K562 (cell line): ENCODE measurements around the gene MAP3K14. TPM values are rescaled to one million over a fixed set of nuclear protein-coding genes. Genes with fewer than 3 reads are reported as not detected.

Experiments
- ATAC-seq: fragments of 200-7000 bp; cut with Tn5 transposase; 3 replicates; pipeline ENCODE4 v1.9.1; 2020; ENCODE audit warnings: moderate library complexity
- BruUV-seq: library from RNA; stranded (reverse); fragments of 400-500 nt; replicated peaks from 2 replicates; lab custom pipeline; 2021; lab: Mats Ljungman, UMichigan
- CTCF ChIA-PET: fragments of 300-600 bp; formaldehyde crosslinking; extraction: SDS; loops from one replicate; lab custom pipeline; 2021; ENCODE audit warnings: low intra/inter-chr PET ratio; lab: Yijun Ruan, JAX
- POLR2A ChIA-PET: fragments of 300-600, 350-650 bp; sonication (Branson Sonifier 250); formaldehyde crosslinking; extraction: SDS; loops from one replicate; lab custom pipeline; 2021; ENCODE audit warnings: antibody characterized with exemption, inconsistent platforms; lab: Yijun Ruan, JAX
- DNase-seq, 4 experiments: peaks; one replicate each; pipeline versions ENCODE4 v3.0.0 to v3.0.0-alpha.2; 2011 to 2018; ENCODE audit warnings: low spot score in 3 of 4, mixed read lengths in 3 of 4; ENCODE audit errors: extremely low read depth in 1 of 4
- FAIRE-seq: peaks from 2 replicates; lab custom pipeline; 2011; peaks lifted over from hg19 to GRCh38; lab: Jason Lieb, UNC
- H2AFZ ChIP-seq: 2 replicates; pipeline ENCODE4 v1.6.0; 2011; ENCODE audit warnings: low read depth, low read length, control low read depth, inconsistent platforms
- H3K27ac ChIP-seq: fragments of 200-600 bp; 3 replicates; pipeline ENCODE4 v1.8.0; 2011; ENCODE audit warnings: low read depth, mild to moderate bottlenecking, control low read depth, inconsistent platforms, low read length, moderate library complexity, mixed read lengths; ENCODE audit errors: extremely low read depth
- H3K27me3 ChIP-seq, 2 experiments: fragments of 300-600 bp in 1 of 2; 2 replicates in 1 of 2; 3 replicates in 1 of 2; pipeline versions ENCODE4 v1.6.0 to v1.8.0; 2011; ENCODE audit warnings: inconsistent platforms in 2 of 2, low read length in 2 of 2, mild to moderate bottlenecking in 1 of 2, mixed read lengths in 1 of 2, moderate library complexity in 1 of 2; ENCODE audit not compliant: control insufficient read depth in 2 of 2, insufficient read depth in 2 of 2
- H3K36me3 ChIP-seq: fragments of 300-600 bp; 3 replicates; pipeline ENCODE4 v1.8.0; 2011; ENCODE audit warnings: mild to moderate bottlenecking, low read length, inconsistent platforms; ENCODE audit not compliant: control insufficient read depth, insufficient read depth
- H3K4me1 ChIP-seq, 2 experiments: fragments of 200-600 bp in 1 of 2; replicated peaks in 1 of 2; 2 replicates in 1 of 2; 3 replicates in 1 of 2; pipeline versions ENCODE4 v1.5.1 to v1.8.0; 2011; ENCODE audit warnings: inconsistent platforms in 2 of 2, low read length in 2 of 2, mild to moderate bottlenecking in 1 of 2, mixed read lengths in 1 of 2, moderate library complexity in 1 of 2; ENCODE audit not compliant: control insufficient read depth in 2 of 2, insufficient read depth in 2 of 2
- H3K4me2 ChIP-seq: 2 replicates; pipeline ENCODE4 v1.6.1; 2011; ENCODE audit warnings: low read length, control low read depth, inconsistent platforms, mixed read lengths; ENCODE audit not compliant: insufficient read depth
- H3K4me3 ChIP-seq: fragments of 200-600 bp; sonication (generic), shearing (Covaris generic); 2 replicates; pipeline ENCODE4 v1.5.1; 2016; ENCODE audit warnings: control low read depth, inconsistent platforms
- H3K79me2 ChIP-seq: fragments of 200-600 bp; 3 replicates; pipeline ENCODE4 v1.8.0; 2011; ENCODE audit warnings: low read length, inconsistent platforms; ENCODE audit not compliant: control insufficient read depth, insufficient read depth
- H3K9ac ChIP-seq, 2 experiments: 2 replicates each; pipeline versions ENCODE4 v1.6.0 to v1.6.1; 2011; ENCODE audit warnings: low read depth in 2 of 2, low read length in 2 of 2, control low read depth in 1 of 2, inconsistent platforms in 1 of 2, mild to moderate bottlenecking in 1 of 2, mixed read lengths in 1 of 2; ENCODE audit not compliant: insufficient read depth in 1 of 2
- H3K9me1 ChIP-seq: one replicate; pipeline ENCODE4 v1.6.0; 2011; ENCODE audit warnings: inconsistent platforms, mild to moderate bottlenecking, low read length, moderate library complexity; ENCODE audit not compliant: control insufficient read depth, insufficient read depth
- H3K9me3 ChIP-seq: replicated peaks from 2 replicates; pipeline ENCODE4 v1.5.1; 2011; ENCODE audit warnings: low read depth, low read length, inconsistent platforms; ENCODE audit not compliant: control insufficient read depth, insufficient read depth
- H4K20me1 ChIP-seq: replicated peaks from 2 replicates; pipeline ENCODE4 v1.6.1; 2011; ENCODE audit warnings: low read length, inconsistent platforms, mixed read lengths; ENCODE audit not compliant: control insufficient read depth, insufficient read depth
- CREB5 ChIP-seq: fragments of 250-450 bp; sonication (Bioruptor Pico); IDR thresholded peaks from 2 replicates; pipeline ENCODE4 v1.5.0; 2020; ENCODE audit warnings: mild to moderate bottlenecking
- ERF ChIP-seq: fragments of 450-650 bp; formaldehyde crosslinking; IDR thresholded peaks from 2 replicates; pipeline ENCODE4 v1.4.0; 2020; ENCODE audit warnings: mild to moderate bottlenecking, mixed read lengths
- MLX ChIP-seq, 2 experiments: fragments of 450-650 bp in 1 of 2; sonication (generic) in 1 of 2; formaldehyde crosslinking; conservative IDR thresholded peaks; 2 replicates each; pipeline versions ENCODE4 v1.4.0 to v1.8.1; 2020 to 2022; ENCODE audit warnings: mild to moderate bottlenecking in 1 of 2, missing genetic modification reagents in 1 of 2
- STAG1 ChIP-seq: sonication (generic); formaldehyde crosslinking; IDR thresholded peaks from 2 replicates; pipeline ENCODE4 v1.5.0; 2020; ENCODE audit warnings: missing genetic modification reagents, borderline replicate concordance
- U2AF1 ChIP-seq: fragments of 200-400 bp; formaldehyde crosslinking; optimal IDR thresholded peaks from 2 replicates; pipeline ENCODE3; 2017; ENCODE audit warnings: mild to moderate bottlenecking, low read depth, low read length, moderate library complexity
- WGBS: fragments of 100-300 bp; shearing (Covaris generic); methylation state at CpG from one replicate; pipeline ENCODE4 v1.1.6; 2016; ENCODE audit warnings: low coverage, mixed read lengths; ENCODE audit not compliant: insufficient coverage; ENCODE audit errors: missing lambda C conversion rate; 5-methylcytosine and 5-hydroxymethylcytosine counted together
- in situ Hi-C: fragments of 300-500 bp; cut with MboI; formaldehyde crosslinking; loops from 4 replicates; pipeline ENCODE4 v1.15.0; 2018; ENCODE audit warnings: inconsistent platforms, mixed read lengths
- intact Hi-C: fragments of 100-400 bp; cut with micrococcal nuclease; formaldehyde crosslinking; loops from 2 replicates; pipeline ENCODE4 v1.14.2; 2022
- polyA plus RNA-seq, 8 experiments: library from polyadenylated mRNA; depleted of rRNA in 4 of 8; stranded (reverse) in 5 of 8; unstranded in 3 of 8; fragments of >200 nt; fragmentation: Nextera tagmentation in 2 of 8; fragmentation: Illumina TruSeq in 1 of 8; extraction: Ambion mirVana in 2 of 8; extraction: Trizol in 1 of 8; gene quantifications; 2 replicates each; pipeline versions ENCODE4 v1.2.1 to v1.2.3, GENCODE V29; 2011 to 2014; ENCODE audit warnings: inconsistent platforms in 1 of 8, missing spikeins in 1 of 8
- total RNA-seq, 7 experiments: library from RNA; depleted of rRNA in 6 of 7; stranded (reverse); fragments of >200 nt in 6 of 7; fragmentation: Illumina TruSeq in 2 of 7; extraction: Trizol in 2 of 7; gene quantifications; 2 replicates each; pipeline versions ENCODE4 v1.2.1 to v1.2.3, GENCODE V29; 2011 to 2021; ENCODE audit warnings: low replicate concordance in 1 of 7

Gene MAP3K14
- total and polyA plus RNA-seq, 9 of the 15 experiments (the other 6 are each of a cell fraction or from before 2014, with no cell fraction given): 0.45 to 8.7 (median 3.2) TPM

- ChIA-PET CTCF (no interaction called here), POLR2A (interaction anchor here (0.7 to 1.6 kb wide), 4 partner anchors 9 to 1547 kb away, joined by 3 to 8 read pairs (median 4); partner anchors contain the start of gene MAP3K14)
- H3K4me2 ChIP-seq: no peak overlapping the region
- 55% methylated on average over 4 of the region's 4 CpGs for WGBS
- H3K9ac ChIP-seq: no peak overlapping the region
- H3K79me2 ChIP-seq: no peaks in the 10 kb centered on the region
- TF ChIP-seq ERF (CRISPR knock-in tag) (no peak), STAG1 (CRISPR knock-in tag) (no peak), CREB5 (CRISPR knock-in tag) (no peak), U2AF1 (no peak), MLX (CRISPR knock-in tag; conservative IDR thresholded peaks at IDR 0.05) (no peak)
- FAIRE-seq (no peak), ATAC-seq (no peak), DNase-seq (no peak)
- no TSS peak for BruUV-seq
- no peaks in the 10 kb centered on the region for H4K20me1 ChIP-seq
- no peak overlapping the region for H3K27ac ChIP-seq
- intact Hi-C loops: no loop called here
- peaks cover 14 to 19% of the 10 kb centered on the region in 2 experiments for H3K4me1 ChIP-seq
- no peaks in the 10 kb centered on the region for H3K9me1 ChIP-seq
- H2AFZ ChIP-seq: no peak overlapping the region
- no peak overlapping the region for H3K4me3 ChIP-seq
- no peaks in the 10 kb centered on the region for H3K9me3 ChIP-seq
- H3K36me3 ChIP-seq: no peaks in the 10 kb centered on the region
- in situ Hi-C loops: no loop called here
- no peaks in the 10 kb centered on the region for H3K27me3 ChIP-seq
Measured at GRCh38 chr17:45325810-45326209, 9.0 kb upstream of the MAP3K14 start.
